ENCODE measurements around the gene VEZT. TPM values are rescaled to one million over a fixed set of nuclear protein-coding genes. Genes with fewer than 3 reads are reported as not detected.
"Not testable (repeated sequence)": the region's sequence is repeated elsewhere in the genome, so short reads cannot be mapped to it uniquely, and the experiment has no call there.

Gene VEZT
- total RNA-seq, 1 donor = 44.4 TPM

GRCh38 chr12:95303476-95303875 lies 85.9 kb downstream of the VEZT start:
- no peak for DNase-seq (ENCODE audit: low read depth in 2 of 3, low spot score in 2 of 3)

- no peak for DNase-seq (ENCODE audit: low read depth in 2 of 3, low spot score in 2 of 3)
Observed at GRCh38 chr12:95304673-95305198, 87.1 kb downstream of the VEZT start.

GRCh38 chr12:95312656-95313055 lies 95.0 kb downstream of the VEZT start:
- DNase-seq (ENCODE audit: low read depth in 2 of 3, low spot score in 2 of 3) = no peak

- DNase-seq (ENCODE audit: low read depth in 2 of 3, low spot score in 2 of 3) = not testable (repeated sequence)
Observed at GRCh38 chr12:95314756-95315155, 97.1 kb downstream of the VEZT start.

GRCh38 chr12:95316798-95317197 lies 99.2 kb downstream of the VEZT start:
- no peak for DNase-seq (ENCODE audit: low read depth in 2 of 3, low spot score in 2 of 3)

GRCh38 chr12:95318071-95318545 lies 100.5 kb downstream of the VEZT start:
- DNase-seq (ENCODE audit: low read depth in 2 of 3, low spot score in 2 of 3) = no peak

GRCh38 chr12:95319694-95320331 lies 102.2 kb downstream of the VEZT start:
- no peak for DNase-seq (ENCODE audit: low read depth in 2 of 3, low spot score in 2 of 3)

- DNase-seq (ENCODE audit: low read depth in 2 of 3, low spot score in 2 of 3) = no peak
Observed at GRCh38 chr12:95321516-95322246, 104.1 kb downstream of the VEZT start.

GRCh38 chr12:95322326-95322725 lies 104.7 kb downstream of the VEZT start:
- no peak for DNase-seq (ENCODE audit: low read depth in 2 of 3, low spot score in 2 of 3)

GRCh38 chr12:95323212-95323611 lies 105.6 kb downstream of the VEZT start:
- no peak for DNase-seq (ENCODE audit: low read depth in 2 of 3, low spot score in 2 of 3)

GRCh38 chr12:95324246-95324645 lies 106.6 kb downstream of the VEZT start:
- DNase-seq (ENCODE audit: low read depth in 2 of 3, low spot score in 2 of 3) = not testable (repeated sequence)

GRCh38 chr12:95325501-95325900 lies 107.9 kb downstream of the VEZT start:
- DNase-seq (ENCODE audit: low read depth in 2 of 3, low spot score in 2 of 3) = no peak

- no peak for DNase-seq (ENCODE audit: low read depth in 2 of 3, low spot score in 2 of 3)
Observed at GRCh38 chr12:95326445-95326844, 108.8 kb downstream of the VEZT start.

GRCh38 chr12:95326855-95327254 lies 109.2 kb downstream of the VEZT start:
- no peak for DNase-seq (ENCODE audit: low read depth in 2 of 3, low spot score in 2 of 3)

- DNase-seq (ENCODE audit: low read depth in 2 of 3, low spot score in 2 of 3) = no peak
Observed at GRCh38 chr12:95328708-95329107, 111.1 kb downstream of the VEZT start.

- no peak for DNase-seq (ENCODE audit: low read depth in 2 of 3, low spot score in 2 of 3)
Observed at GRCh38 chr12:95335948-95336347, 118.3 kb downstream of the VEZT start.

- DNase-seq (ENCODE audit: low read depth in 2 of 3, low spot score in 2 of 3) = peak in 1 of 3 donors; percentile 35
Observed at GRCh38 chr12:95336387-95337067, 118.9 kb downstream of the VEZT start.

GRCh38 chr12:95337146-95337545 lies 119.5 kb downstream of the VEZT start:
- no peak for DNase-seq (ENCODE audit: low read depth in 2 of 3, low spot score in 2 of 3)

GRCh38 chr12:95339086-95339788 lies 121.6 kb downstream of the VEZT start:
- DNase-seq (ENCODE audit: low read depth in 2 of 3, low spot score in 2 of 3) = no peak

GRCh38 chr12:95342008-95342407 lies 124.4 kb downstream of the VEZT start:
- DNase-seq (ENCODE audit: low read depth in 2 of 3, low spot score in 2 of 3) = no peak
